GM12878 (cell line): Measurements from ENCODE around the gene SIRT7. TPM values are rescaled to one million over a fixed set of nuclear protein-coding genes. Genes with fewer than 3 reads are reported as not detected.

Source experiments
- ATF2 ChIP-seq: IDR thresholded peaks from 2 replicates; pipeline ENCODE4 v1.6.1; 2012; ENCODE audit warnings: low read length, inconsistent platforms
- BCL11A ChIP-seq: IDR thresholded peaks from 2 replicates; pipeline ENCODE4 v1.6.1; 2011; ENCODE audit warnings: low read depth, low read length
- BHLHE40 ChIP-seq, 2 experiments: fragments of 450-650 bp in 1 of 2; IDR thresholded peaks; 2 replicates each; pipeline ENCODE4 v1.6.1; 2011 to 2017; ENCODE audit warnings: low read depth in 2 of 2, borderline replicate concordance in 1 of 2, improper control_type of control experiment in 1 of 2, low read length in 1 of 2, mild to moderate bottlenecking in 1 of 2
- CREM ChIP-seq: IDR thresholded peaks from 2 replicates; pipeline ENCODE4 v1.6.1; 2014; ENCODE audit warnings: antibody characterized with exemption, low read depth
- GATAD2B ChIP-seq: fragments of 450-650 bp; conservative IDR thresholded peaks from 2 replicates; pipeline ENCODE4 v1.6.1; 2017; ENCODE audit warnings: low read depth, mild to moderate bottlenecking, moderate library complexity
- LARP7 ChIP-seq: fragments of 450-650 bp; IDR thresholded peaks from 2 replicates; pipeline ENCODE4 v1.6.1; 2017; ENCODE audit warnings: mild to moderate bottlenecking
- NRF1 ChIP-seq: conservative IDR thresholded peaks from 2 replicates; pipeline ENCODE4 v1.6.1; 2011; ENCODE audit warnings: mild to moderate bottlenecking, low read depth, low read length, improper control_type of control experiment
- PAX8 ChIP-seq: fragments of 450-650 bp; IDR thresholded peaks from 2 replicates; pipeline ENCODE4 v1.6.1; 2017; ENCODE audit warnings: mild to moderate bottlenecking, moderate library complexity
- PBX3 ChIP-seq: IDR thresholded peaks from 2 replicates; pipeline ENCODE4 v1.6.1; 2011; ENCODE audit warnings: mild to moderate bottlenecking, low read depth, low read length, moderate library complexity; ENCODE audit not compliant: insufficient replicate concordance
- POU2F2 ChIP-seq: IDR thresholded peaks from 3 replicates; pipeline ENCODE4 v1.6.1; 2011; ENCODE audit warnings: low read depth, mild to moderate bottlenecking, low read length, borderline replicate concordance
- RELA ChIP-seq: fragments of 450-650 bp; IDR thresholded peaks from 2 replicates; pipeline ENCODE4 v1.8.0; 2014; ENCODE audit warnings: borderline replicate concordance; ENCODE audit not compliant: partially characterized antibody
- SMC3 ChIP-seq: IDR thresholded peaks from 2 replicates; pipeline ENCODE4 v1.6.1; 2011; ENCODE audit warnings: low read length, improper control_type of control experiment, borderline replicate concordance
- SP1 ChIP-seq: IDR thresholded peaks from one replicate; pipeline ENCODE4 v1.6.1; 2011; ENCODE audit warnings: low read depth, low read length
- SRF ChIP-seq, 2 experiments: IDR thresholded peaks; 2 replicates each; pipeline ENCODE4 v1.6.1; 2011; ENCODE audit warnings: low read depth in 2 of 2, low read length in 2 of 2, mild to moderate bottlenecking in 1 of 2, moderate library complexity in 1 of 2
- TCF3 ChIP-seq: IDR thresholded peaks from 2 replicates; pipeline ENCODE4 v1.6.1; 2012; ENCODE audit warnings: low read depth, mild to moderate bottlenecking, low read length, borderline replicate concordance; ENCODE audit not compliant: insufficient read depth
- YY1 ChIP-seq: IDR thresholded peaks from 2 replicates; pipeline ENCODE4 v1.6.1; 2011; ENCODE audit warnings: low read depth, mild to moderate bottlenecking, low read length
- ZBTB4 ChIP-seq: fragments of 450-650 bp; formaldehyde crosslinking; IDR thresholded peaks from 2 replicates; pipeline ENCODE4 v1.4.0; 2022; ENCODE audit warnings: mild to moderate bottlenecking, moderate library complexity
- ZNF687 ChIP-seq: fragments of 450-650 bp; IDR thresholded peaks from 2 replicates; pipeline ENCODE4 v1.6.1; 2017; ENCODE audit warnings: mild to moderate bottlenecking, moderate library complexity
- polyA plus RNA-seq, 11 experiments: library from polyadenylated mRNA; depleted of rRNA in 4 of 11; unstranded in 6 of 11; stranded (reverse) in 5 of 11; fragments of >200 nt; fragmentation: Nextera tagmentation in 4 of 11; fragmentation: Illumina TruSeq in 1 of 11; extraction: Ambion mirVana in 4 of 11; extraction: Trizol in 1 of 11; gene quantifications; 1 replicate in 1 of 11; 2 replicates in 10 of 11; pipeline versions ENCODE4 v1.2.1 to v1.2.3, GENCODE V29; 2011 to 2016; ENCODE audit warnings: inconsistent platforms in 2 of 11, missing spikeins in 2 of 11, low read depth in 1 of 11
- total RNA-seq, 4 experiments: library from RNA; depleted of rRNA in 3 of 4; stranded (reverse); fragments of >200 nt in 3 of 4; fragmentation: Illumina TruSeq in 1 of 4; extraction: Trizol in 1 of 4; gene quantifications; 2 replicates each; pipeline versions ENCODE4 v1.2.1 to v1.2.3, GENCODE V29; 2013 to 2021

SIRT7 gene
- total and polyA plus RNA-seq, 10 of the 15 experiments (the other 5 are each of a cell fraction or from before 2014, with no cell fraction given): 1.2 to 56.2 (median 22.7) TPM

GRCh38 chr17:81927653-81928543 lies 9.9 kb upstream of the SIRT7 start, which contains the start of gene MAFG (continued):
- TF ChIP-seq ZBTB4 (CRISPR knock-in tag) (no peak), SRF (IDR thresholded peaks at IDR 0.05; ENCODE audit: low read depth in 2 of 2, low read length in 2 of 2) (no peak), PAX8 (no peak), CREM (peak; percentile 53), TCF3 (0 out of 2 replicates have a peak, but pooled peaks have one; percentile 4), SMC3 (peak; percentile 14; the same call in 1 of the 2 replicates), SP1 (peak; percentile 53), POU2F2 (no peak), BCL11A (no peak), LARP7 (peak; percentile 98), ATF2 (no peak), RELA (peak; percentile 74), GATAD2B (peak; percentile 97), NRF1 (peak; percentile 74), BHLHE40 (IDR thresholded peaks at IDR 0.05; ENCODE audit: borderline replicate concordance in 1 of 2, low read depth in 2 of 2, low read length in 1 of 2) (peak in 1 of 2 experiments; percentile 88; a peak in 2 of 4 replicates), ZNF687 (0 out of 2 replicates have a peak, but pooled peaks have one; percentile 53), PBX3 (no peak), YY1 (0 out of 2 replicates have a peak, but pooled peaks have one; percentile 39)
